PC-3 (cell line): ENCODE measurements around the gene TMEM231. TPM values are rescaled to one million over a fixed set of nuclear protein-coding genes. Genes with fewer than 3 reads are reported as not detected.

ENCODE experiments used
- ATAC-seq: fragments of 200-7000 bp; cut with Tn5 transposase; 2 replicates; pipeline ENCODE4 v1.9.1; 2020; ENCODE audit warnings: mild to moderate bottlenecking, moderate library complexity
- BruUV-seq: library from RNA; stranded (reverse); fragments of 400-500 nt; replicated peaks from 2 replicates; lab custom pipeline; 2021; lab: Mats Ljungman, UMichigan
- CTCF ChIA-PET: fragments of 300-600 bp; sonication (Branson Sonifier 250); formaldehyde crosslinking; loops from one replicate; lab custom pipeline; 2022; ENCODE audit warnings: antibody characterized with exemption; lab: Charles Lee
- POLR2A ChIA-PET: fragments of 300-600 bp; sonication (Branson Sonifier 250); formaldehyde crosslinking; loops from one replicate; lab custom pipeline; 2022; ENCODE audit warnings: antibody characterized with exemption; ENCODE audit not compliant: unreplicated experiment; lab: Charles Lee
- DNase-seq: peaks from one replicate; pipeline ENCODE4 v3.0.0-alpha.2; 2015
- H2AFZ ChIP-seq: fragments of 300-600 bp; sonication (generic); 2 replicates; pipeline ENCODE4 v1.6.0; 2016; ENCODE audit warnings: antibody characterized with exemption, low read length
- H3F3A ChIP-seq: fragments of 300-600 bp; sonication (generic); one replicate; pipeline ENCODE4 v1.6.0; 2017; ENCODE audit warnings: antibody characterized with exemption, low read length, control low read depth, mild to moderate bottlenecking; ENCODE audit not compliant: unreplicated experiment
- H3K27ac ChIP-seq: fragments of 300-600 bp; sonication (generic); 2 replicates; pipeline ENCODE4 v1.5.1; 2016; ENCODE audit warnings: mild to moderate bottlenecking, low read length
- H3K27me3 ChIP-seq: fragments of 300-600 bp; sonication (generic); 2 replicates; pipeline ENCODE4 v1.6.1; 2016; ENCODE audit warnings: low read length, mixed read lengths
- H3K36me3 ChIP-seq: fragments of 300-600 bp; sonication (generic); 2 replicates; pipeline ENCODE4 v1.6.1; 2016; ENCODE audit warnings: low read depth, mixed run types, low read length, mixed read lengths
- H3K4me1 ChIP-seq: fragments of 300-600 bp; sonication (generic); 2 replicates; pipeline ENCODE4 v1.5.1; 2016; ENCODE audit warnings: low read length; ENCODE audit not compliant: insufficient read depth
- H3K4me2 ChIP-seq: fragments of 300-600 bp; sonication (generic); 2 replicates; pipeline ENCODE4 v1.6.0; 2016; ENCODE audit warnings: low read length
- H3K4me3 ChIP-seq: fragments of 300-600 bp; sonication (generic); 2 replicates; pipeline ENCODE4 v1.5.1; 2016; ENCODE audit warnings: mild to moderate bottlenecking, low read length, mixed read lengths
- H3K79me2 ChIP-seq: fragments of 300-600 bp; sonication (generic); 2 replicates; pipeline ENCODE4 v1.6.1; 2017; ENCODE audit warnings: low read length, mixed read lengths
- H3K9ac ChIP-seq: fragments of 300-600 bp; sonication (generic); 2 replicates; pipeline ENCODE4 v1.6.0; 2016; ENCODE audit warnings: mild to moderate bottlenecking, low read length
- H3K9me2 ChIP-seq: fragments of 300-600 bp; sonication (generic); replicated peaks from 2 replicates; pipeline ENCODE4 v1.6.1; 2016; ENCODE audit warnings: mixed run types, low read length, mixed read lengths
- H3K9me3 ChIP-seq: fragments of 300-600 bp; sonication (generic); 2 replicates; pipeline ENCODE4 v1.6.1; 2016; ENCODE audit warnings: low read length, mixed read lengths
- H4K20me1 ChIP-seq: fragments of 300-600 bp; sonication (generic); 2 replicates; pipeline ENCODE4 v1.6.1; 2016; ENCODE audit warnings: low read length, mixed read lengths
- CTCF ChIP-seq: fragments of 300-600 bp; sonication (generic); conservative IDR thresholded peaks from 2 replicates; pipeline ENCODE4 v1.5.1; 2017; ENCODE audit warnings: antibody characterized with exemption, low read depth, mild to moderate bottlenecking, low read length
- EZH2 ChIP-seq: fragments of 300-600 bp; sonication (generic); IDR thresholded peaks from one replicate; pipeline ENCODE4 v1.6.1; 2017; ENCODE audit warnings: antibody characterized with exemption, mild to moderate bottlenecking, low read length; ENCODE audit not compliant: unreplicated experiment
- EZH2phosphoT487 ChIP-seq: fragments of 300-600 bp; sonication (generic); IDR thresholded peaks from 2 replicates; pipeline ENCODE4 v1.6.1; 2018; ENCODE audit warnings: mild to moderate bottlenecking, antibody characterized with exemption, low read length, borderline replicate concordance
- intact Hi-C: fragments of 100-400 bp; cut with micrococcal nuclease; formaldehyde crosslinking; loops from 2 replicates; pipeline ENCODE4 v1.9.0; 2023
- total RNA-seq: library from RNA; depleted of rRNA; stranded (reverse); fragments of >200 nt; gene quantifications from 2 replicates; pipeline ENCODE4 v1.2.3, GENCODE V29; 2014

Gene TMEM231
- total RNA-seq, 1 experiment from 2014 or later, result 20.2 TPM

GRCh38 chr16:75534560-75535205, 21.4 kb downstream of the TMEM231 start:
- CTCF ChIA-PET, result no interaction called here
- no peak overlapping the region for H3K27ac ChIP-seq

GRCh38 chr16:75532791-75533190, 23.3 kb downstream of the TMEM231 start:
- no peaks in the 10 kb centered on the region for H3K36me3 ChIP-seq
- no peaks in the 10 kb centered on the region for H3F3A ChIP-seq
- POLR2A ChIA-PET, result no interaction called here
- H3K4me2 ChIP-seq, result no peak overlapping the region
- DNase-seq (no peak), ATAC-seq (no peak)
- intact Hi-C loops, result no loop called here
- H3K79me2 ChIP-seq, result no peaks in the 10 kb centered on the region
- no peak overlapping the region for H2AFZ ChIP-seq
- no peaks in the 10 kb centered on the region for H3K27me3 ChIP-seq
- H3K4me1 ChIP-seq, result no peaks in the 10 kb centered on the region
- H3K9me3 ChIP-seq, result no peaks in the 10 kb centered on the region
- no peak overlapping the region for H3K9ac ChIP-seq
- CTCF ChIA-PET, result interaction anchor here (0.6 kb wide), 1 partner anchor 15 kb away, joined by 3 read pairs; no protein-coding TSS in a partner anchor
- no TSS peak for BruUV-seq
- no peaks in the 10 kb centered on the region for H3K9me2 ChIP-seq
- no peaks in the 10 kb centered on the region for H4K20me1 ChIP-seq
- TF ChIP-seq EZH2phosphoT487, result no peak
- TF ChIP-seq EZH2, result no peak
- TF ChIP-seq CTCF, result no peak
- H3K27ac ChIP-seq, result no peak overlapping the region
- H3K4me3 ChIP-seq, result no peak overlapping the region

More at GRCh38 chr16:75534560-75535205, 21.4 kb downstream of the TMEM231 start:
- Histone ChIP-seq H3K79me2 (no peaks in the 10 kb centered on the region), H3K4me3 (no peak overlapping the region), H3K4me1 (no peaks in the 10 kb centered on the region), H3K4me2 (no peak overlapping the region), H3K27me3 (no peaks in the 10 kb centered on the region), H4K20me1 (no peaks in the 10 kb centered on the region), H3K9me3 (no peaks in the 10 kb centered on the region), H3K9ac (no peak overlapping the region), H3K9me2 (no peaks in the 10 kb centered on the region), H2AFZ (no peak overlapping the region), H3K36me3 (no peaks in the 10 kb centered on the region), H3F3A (no peaks in the 10 kb centered on the region)
- BruUV-seq, result no TSS peak
- DNase-seq (no peak), ATAC-seq (no peak)
- intact Hi-C loops, result no loop called here
- TF ChIP-seq CTCF, result no peak
- TF ChIP-seq EZH2, result no peak
- no peak for TF ChIP-seq EZH2phosphoT487
- POLR2A ChIA-PET, result interaction anchor here (0.6 kb wide), 1 partner anchor 81 kb away, joined by 3 read pairs; no protein-coding TSS in a partner anchor

GRCh38 chr16:75532142-75532765, 23.8 kb downstream of the TMEM231 start:
- ChIA-PET POLR2A (no interaction called here), CTCF (interaction anchor here (0.6 kb wide), 1 partner anchor 15 kb away, joined by 3 read pairs; no protein-coding TSS in a partner anchor)
- H3K4me1 ChIP-seq, result no peaks in the 10 kb centered on the region
- ATAC-seq, result no peak
- intact Hi-C loops, result no loop called here
- no peak overlapping the region for H3K4me3 ChIP-seq
- no peak overlapping the region for H3K4me2 ChIP-seq
- H2AFZ ChIP-seq, result no peak overlapping the region
- H3F3A ChIP-seq, result no peaks in the 10 kb centered on the region
- no peaks in the 10 kb centered on the region for H3K9me2 ChIP-seq
- no TSS peak for BruUV-seq
- no peaks in the 10 kb centered on the region for H3K36me3 ChIP-seq
- no peaks in the 10 kb centered on the region for H4K20me1 ChIP-seq
- TF ChIP-seq CTCF, result no peak
- no peak for TF ChIP-seq EZH2phosphoT487
- no peak for TF ChIP-seq EZH2
- H3K79me2 ChIP-seq, result no peaks in the 10 kb centered on the region
- no peaks in the 10 kb centered on the region for H3K27me3 ChIP-seq
- H3K9ac ChIP-seq, result no peak overlapping the region
- H3K9me3 ChIP-seq, result no peaks in the 10 kb centered on the region
- no peak overlapping the region for H3K27ac ChIP-seq
- no peak for DNase-seq
